Measurements from ENCODE around the gene HLA-DRB5.
"Not testable (repeated sequence)": the region's sequence is repeated elsewhere in the genome, so short reads cannot be mapped to it uniquely, and the experiment has no call there.

HLA-DRB5 gene

GRCh38 chr6:32517654-32518445 is 12.2 kb downstream of the HLA-DRB5 start:
- no peak for DNase-seq (ENCODE audit: low read depth in 2 of 2)

DNA sequence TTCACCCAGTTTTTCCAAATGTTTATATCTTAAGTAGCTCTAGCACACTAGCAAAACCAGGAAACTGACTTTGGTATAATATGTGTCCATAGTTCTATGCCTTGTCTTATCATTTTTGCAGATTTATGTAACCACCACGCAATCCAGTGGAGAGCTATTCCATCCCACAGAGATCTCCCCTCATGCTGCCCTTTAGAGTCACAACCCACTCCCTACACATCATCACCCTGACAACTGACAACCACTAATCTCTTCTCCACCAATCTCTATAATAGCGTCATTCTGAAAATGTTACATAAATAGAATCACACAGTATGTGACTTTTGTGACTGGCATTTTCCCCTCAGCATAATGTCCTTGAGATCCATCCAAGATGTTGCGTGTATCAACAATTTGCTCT is 29.1 kb downstream of the HLA-DRB5 start:
- DNase-seq (ENCODE audit: low read depth in 2 of 2): no peak

DNA sequence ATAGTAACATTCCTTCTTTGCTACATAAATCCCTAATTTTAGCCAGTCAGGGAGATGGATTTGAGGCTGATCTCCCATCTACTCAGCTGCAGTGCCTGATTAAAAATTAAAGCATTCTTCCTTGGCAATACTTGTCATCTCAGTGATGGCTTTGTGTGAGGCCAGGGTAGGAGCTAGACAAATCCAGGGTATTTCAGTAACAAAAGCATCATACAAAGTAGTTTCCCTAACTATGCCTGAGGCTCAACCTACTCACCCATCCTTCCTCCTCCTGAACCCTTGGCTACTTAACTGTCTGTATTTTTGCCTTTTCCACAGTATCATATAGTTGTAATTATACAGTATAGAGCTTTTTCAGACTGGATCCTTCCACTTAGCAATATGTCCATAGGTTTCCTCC is 37.7 kb downstream of the HLA-DRB5 start:
- DNase-seq (ENCODE audit: low read depth in 2 of 2): no peak

- DNase-seq (ENCODE audit: low read depth in 2 of 2): no peak
Measured at GRCh38 chr6:32491700-32492099, 38.4 kb downstream of the HLA-DRB5 start.

DNA sequence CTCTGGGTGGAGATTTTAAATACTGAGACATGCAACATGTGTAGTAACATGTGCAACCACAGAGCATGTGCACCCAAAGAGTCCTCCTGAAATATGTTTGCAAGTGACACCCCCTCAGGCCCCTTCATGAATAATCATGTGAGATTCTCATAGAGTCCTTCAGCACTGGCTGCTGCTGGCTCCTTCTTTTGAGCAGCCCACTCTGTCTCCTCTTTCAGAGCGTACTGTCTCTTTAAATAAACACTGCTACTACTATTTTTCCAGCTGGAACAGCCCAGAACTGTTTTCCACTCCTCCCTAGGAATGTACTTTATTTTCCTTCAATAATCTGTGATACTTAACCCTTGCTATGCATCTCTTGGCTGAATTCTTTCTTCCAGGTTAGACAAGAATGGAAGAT is 42.0 kb downstream of the HLA-DRB5 start:
- DNase-seq (ENCODE audit: low read depth in 2 of 2): no peak

DNA sequence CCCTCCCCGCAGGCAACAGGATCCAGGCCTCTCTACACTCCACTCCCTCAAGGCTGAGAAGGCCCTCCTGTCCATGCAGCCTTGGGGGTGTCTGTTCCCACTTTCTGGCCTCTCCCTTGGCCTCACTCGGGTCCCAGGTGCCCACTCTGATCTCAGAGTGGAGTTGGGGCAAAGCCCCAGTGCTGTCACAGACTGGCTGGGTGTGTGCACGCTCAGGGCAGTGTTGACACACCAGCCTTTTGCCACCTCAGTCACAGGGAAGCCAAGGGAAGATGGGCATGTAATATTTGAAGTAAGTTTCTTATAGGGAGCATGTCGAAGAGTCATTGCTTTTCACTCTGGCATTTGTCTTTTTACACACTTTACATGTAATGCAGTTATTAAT is 45.5 kb downstream of the HLA-DRB5 start:
- no peak for DNase-seq (ENCODE audit: low read depth in 2 of 2)

DNA sequence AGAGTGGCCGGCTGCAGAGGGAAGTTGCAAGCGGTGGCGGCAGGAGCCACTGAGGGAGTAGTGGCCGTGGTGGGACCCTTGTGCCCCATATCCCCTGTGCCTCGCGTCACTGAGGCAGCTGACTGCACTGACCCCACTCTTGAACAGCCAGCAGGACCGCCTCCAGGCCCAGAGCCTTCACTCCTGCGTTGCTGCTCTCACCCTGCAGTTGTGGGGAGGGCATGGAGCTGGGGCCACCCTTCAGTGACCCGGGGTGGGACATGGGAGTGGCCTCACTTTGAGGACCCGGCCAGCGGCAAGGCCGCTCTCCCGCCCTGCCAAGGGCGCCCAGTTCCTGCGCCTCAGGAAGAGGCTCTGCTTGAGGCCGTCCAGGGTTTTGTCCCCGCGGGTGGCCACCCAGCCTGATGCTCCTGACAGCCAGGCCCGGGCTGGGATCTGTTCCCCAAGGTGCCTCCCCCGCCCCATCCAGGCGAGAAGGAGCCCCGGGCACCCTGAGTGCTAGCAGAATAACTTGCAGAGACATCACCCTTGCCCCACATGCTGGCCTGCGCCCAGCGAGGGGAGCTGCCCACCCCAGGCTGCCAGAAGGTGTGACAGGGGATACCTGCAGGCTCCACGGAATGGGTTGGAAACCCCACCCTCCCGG is 46.0 kb downstream of the HLA-DRB5 start:
- DNase-seq (ENCODE audit: low read depth in 2 of 2): no peak

DNA sequence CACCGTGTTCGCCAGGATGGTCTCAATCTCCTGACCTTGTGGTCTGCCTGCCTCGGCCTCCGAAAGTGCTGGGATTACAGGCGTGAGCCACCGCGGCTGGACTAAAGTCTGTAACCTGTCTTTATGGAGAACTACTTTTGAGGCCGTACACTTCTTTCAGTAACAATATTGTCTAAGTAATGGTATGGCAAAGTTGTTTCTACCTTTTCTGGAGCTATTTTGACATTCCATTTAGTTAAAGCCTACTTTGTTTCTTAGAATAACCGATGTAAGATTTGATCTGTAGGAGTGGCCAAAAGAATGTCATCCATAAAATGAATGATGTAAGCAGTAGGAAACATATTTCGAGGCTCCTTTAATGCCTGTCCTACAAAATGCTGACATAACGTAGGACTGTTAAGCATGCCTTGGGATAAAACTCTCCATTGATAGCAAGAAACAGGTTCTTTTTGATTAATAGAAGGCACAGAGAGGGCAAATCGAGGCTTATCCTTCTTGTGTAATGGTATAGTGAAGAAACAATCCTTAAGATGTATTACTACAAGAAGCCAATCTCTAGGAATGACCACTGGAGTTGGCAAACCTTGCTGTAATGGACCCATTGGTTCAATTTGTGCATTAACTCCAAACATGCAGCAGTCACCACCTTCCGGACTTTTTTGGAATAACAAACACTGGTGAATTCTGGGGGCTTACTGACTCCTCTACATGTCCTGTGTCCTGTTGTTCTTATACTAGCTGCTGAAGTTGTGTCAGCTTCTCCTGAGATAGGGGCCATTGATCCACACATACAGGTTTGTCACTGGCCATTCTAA is 54.5 kb downstream of the HLA-DRB5 start:
- no peak for DNase-seq (ENCODE audit: low read depth in 2 of 2)

DNA sequence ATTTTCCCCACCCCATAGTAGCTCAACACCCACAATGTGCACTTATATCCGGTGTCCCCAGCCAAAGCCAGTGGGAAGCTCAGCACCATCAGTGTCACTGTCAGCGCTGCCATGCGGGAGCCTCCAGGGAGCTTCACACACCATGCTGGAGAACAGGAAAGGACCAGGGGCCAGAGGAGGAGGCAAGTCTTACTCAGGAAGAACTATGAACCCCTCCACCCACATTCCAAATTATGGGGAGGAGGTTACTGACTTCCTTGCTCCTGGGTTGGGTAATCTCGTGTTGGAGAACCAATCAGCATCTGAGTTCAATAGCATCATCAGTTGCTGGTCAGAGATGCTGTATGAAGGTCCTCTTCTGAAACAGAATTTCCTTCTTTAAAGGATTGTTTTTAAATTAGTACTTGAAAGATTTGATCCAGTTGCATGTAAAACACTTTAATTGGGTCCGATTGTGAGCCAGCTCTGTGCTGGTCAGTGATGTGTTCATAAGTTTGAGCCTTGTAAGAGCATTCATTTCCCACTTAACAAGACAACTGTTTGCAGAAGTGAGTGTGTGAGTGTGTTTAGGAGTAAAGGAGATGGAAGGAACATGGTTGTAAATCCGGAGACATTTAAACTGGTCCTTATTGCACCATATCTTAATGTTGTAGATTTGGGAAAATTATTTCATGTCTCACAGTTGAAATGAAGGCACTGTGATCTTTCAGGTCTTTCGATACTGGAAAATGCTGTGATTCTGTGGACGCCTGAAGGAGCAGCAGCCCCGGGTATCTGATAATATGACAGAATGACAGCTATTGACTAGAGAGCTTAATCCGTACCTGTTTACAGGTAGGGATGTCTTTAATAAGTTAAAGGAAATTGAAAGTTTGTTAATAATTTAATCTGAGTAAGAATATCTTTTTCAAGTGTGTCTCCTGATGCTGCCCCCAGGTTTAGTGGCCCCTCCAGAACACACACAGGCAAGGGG is 56.4 kb downstream of the HLA-DRB5 start:
- not testable (repeated sequence) for DNase-seq (ENCODE audit: low read depth in 2 of 2)

- DNase-seq (ENCODE audit: low read depth in 2 of 2): no peak
Measured at GRCh38 chr6:32472781-32473375, 57.2 kb downstream of the HLA-DRB5 start.

DNA sequence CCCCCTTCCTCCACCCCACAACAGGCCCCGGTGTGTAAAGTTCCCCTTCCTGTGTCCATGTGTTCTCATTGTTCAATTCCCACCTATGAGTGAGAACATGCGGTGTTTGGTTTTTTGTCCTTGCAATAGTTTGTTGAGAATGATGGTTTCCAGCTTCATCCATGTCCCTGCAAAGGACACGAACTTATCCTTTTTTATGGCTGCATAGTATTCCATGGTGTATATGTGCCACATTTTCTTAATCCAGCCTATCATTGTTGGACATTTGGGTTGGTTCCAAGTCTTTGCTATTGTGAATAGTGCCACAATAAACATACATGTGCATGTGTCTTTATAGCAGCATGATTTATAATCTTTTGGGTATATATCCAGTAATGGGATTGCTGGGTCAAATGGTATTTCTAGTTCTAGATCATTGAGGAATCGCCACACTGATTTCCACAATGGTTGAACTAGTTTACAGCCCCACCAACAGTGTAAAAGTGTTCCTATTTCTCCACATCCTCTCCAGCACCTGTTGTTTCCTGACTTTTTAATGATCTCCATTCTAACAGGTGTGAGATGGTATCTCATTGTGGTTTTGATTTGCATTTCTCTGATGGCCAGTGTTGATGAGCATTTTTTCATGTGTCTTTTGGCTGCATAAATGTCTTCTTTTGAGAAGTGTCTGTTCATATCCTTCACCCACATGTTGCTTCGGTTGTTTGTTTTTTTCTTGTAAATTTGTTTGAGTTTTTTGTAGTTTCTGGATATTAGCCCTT is 62.2 kb downstream of the HLA-DRB5 start:
- not testable (repeated sequence) for DNase-seq (ENCODE audit: low read depth in 2 of 2)
